Measurements from ENCODE around the gene ANKMY1. TPM values are rescaled to one million over a fixed set of nuclear protein-coding genes. Genes with fewer than 3 reads are reported as not detected.

Gene ANKMY1
- total RNA-seq, 3 donors from 2014 or later (not counting 1 experiment from before 2014, with no cell fraction given), result 43.8 to 51.5 (median 46.6) TPM

GRCh38 chr2:240582781-240583180 is 25.0 kb upstream of the ANKMY1 start:
- Mint-ChIP-seq H3K9me3 (no peaks in the 10 kb centered on the region), H3K27me3 (ENCODE audit: low read depth in 2 of 2) (no peaks in the 10 kb centered on the region), H3K27ac (no peak overlapping the region), H3K4me3 (no peak overlapping the region), H3K4me1 (peaks cover 44 to 55% of the 10 kb centered on the region in 2 donors), H3K36me3 (no peaks in the 10 kb centered on the region)
- intact Hi-C loops (cut with micrococcal nuclease), result no loop called here
- Histone ChIP-seq H3K27me3 (ENCODE audit: control insufficient read depth, insufficient read depth, low read length) (no peaks in the 10 kb centered on the region), H3K27ac (ENCODE audit: low read length) (no peak overlapping the region), H3K4me1 (ENCODE audit: control insufficient read depth, insufficient read depth, low read length) (peaks cover 53% of the 10 kb centered on the region), H3K36me3 (ENCODE audit: control insufficient read depth, insufficient read depth, low read length) (peaks cover 7% of the 10 kb centered on the region), H3K9me3 (ENCODE audit: control insufficient read depth, insufficient read depth, low read length) (no peaks in the 10 kb centered on the region), H3K4me3 (ENCODE audit: low read length) (no peak overlapping the region)
- ATAC-seq (no peak), DNase-seq (no peak)
- WGBS (ENCODE audit: insufficient coverage), result 92% methylated on average over 3 of the region's 3 CpGs
- TF ChIP-seq CTCF (IDR thresholded peaks at IDR 0.05), result no peak

GRCh38 chr2:240581811-240582210 is 24.0 kb upstream of the ANKMY1 start:
- H3K4me1 Mint-ChIP-seq, result peaks cover 36 to 46% of the 10 kb centered on the region in 2 donors
- H3K4me3 Mint-ChIP-seq, result no peak overlapping the region

GRCh38 chr2:240579771-240580614 is 22.2 kb upstream of the ANKMY1 start:
- TF ChIP-seq CTCF (IDR thresholded peaks at IDR 0.05), result no peak
- no peaks in the 10 kb centered on the region for H3K27me3 ChIP-seq (ENCODE audit: control insufficient read depth, insufficient read depth, low read length)
- H3K9me3 ChIP-seq (ENCODE audit: control insufficient read depth, insufficient read depth, low read length), result no peaks in the 10 kb centered on the region
- peaks cover 35% of the 10 kb centered on the region for H3K4me1 ChIP-seq (ENCODE audit: control insufficient read depth, insufficient read depth, low read length)
- no peak overlapping the region for H3K4me3 ChIP-seq (ENCODE audit: low read length)
- H3K27me3 Mint-ChIP-seq (ENCODE audit: low read depth in 2 of 2), result no peaks in the 10 kb centered on the region
- no peak overlapping the region for H3K4me3 Mint-ChIP-seq
- intact Hi-C loops (cut with micrococcal nuclease), result no loop called here
- peak overlapping the region; percentile 43 for H3K27ac ChIP-seq (ENCODE audit: low read length)
- H3K9me3 Mint-ChIP-seq, result no peaks in the 10 kb centered on the region
- peak overlapping the region; percentile 71 to 77 for H3K27ac Mint-ChIP-seq
- WGBS (ENCODE audit: insufficient coverage), result 73% methylated on average over 27 of the region's 27 CpGs
- peaks cover 35% of the 10 kb centered on the region for H3K36me3 ChIP-seq (ENCODE audit: control insufficient read depth, insufficient read depth, low read length)
- ATAC-seq (peak; percentile 64 to 75 (median 70)), DNase-seq (peak in 1 of 2 donors; percentile 91)
- H3K4me1 Mint-ChIP-seq, result peaks cover 30 to 41% of the 10 kb centered on the region in 2 donors
- no peaks in the 10 kb centered on the region for H3K36me3 Mint-ChIP-seq

More at GRCh38 chr2:240581811-240582210, 24.0 kb upstream of the ANKMY1 start:
- peak overlapping the region in 1 of 2 donors; percentile 38 for H3K27ac Mint-ChIP-seq
- intact Hi-C loops (cut with micrococcal nuclease), result no loop called here
- Histone ChIP-seq H3K9me3 (ENCODE audit: control insufficient read depth, insufficient read depth, low read length) (no peaks in the 10 kb centered on the region), H3K4me3 (ENCODE audit: low read length) (no peak overlapping the region), H3K36me3 (ENCODE audit: control insufficient read depth, insufficient read depth, low read length) (peaks cover 17% of the 10 kb centered on the region), H3K27me3 (ENCODE audit: control insufficient read depth, insufficient read depth, low read length) (no peaks in the 10 kb centered on the region), H3K4me1 (ENCODE audit: control insufficient read depth, insufficient read depth, low read length) (peaks cover 45% of the 10 kb centered on the region), H3K27ac (ENCODE audit: low read length) (no peak overlapping the region)
- H3K36me3 Mint-ChIP-seq, result no peaks in the 10 kb centered on the region
- WGBS (ENCODE audit: insufficient coverage), result 95% methylated on average over 4 of the region's 5 CpGs
- H3K27me3 Mint-ChIP-seq (ENCODE audit: low read depth in 2 of 2), result no peaks in the 10 kb centered on the region
- H3K9me3 Mint-ChIP-seq, result no peaks in the 10 kb centered on the region
- DNase-seq (no peak), ATAC-seq (no peak)
- TF ChIP-seq CTCF (IDR thresholded peaks at IDR 0.05), result no peak

Data from natural killer cell (primary cell).